Stomach smooth muscle (tissue), 2 donors: ENCODE results near the gene DDX31.
A peak's percentile ranks its signal among the peaks of the same experiment; 100 is the strongest.

Source experiments
- H3K27ac ChIP-seq: one replicate; pipeline ENCODE4 v1.7.0; 2013; ENCODE audit warnings: mild to moderate bottlenecking, low read length, inconsistent platforms
- H3K27me3 ChIP-seq, 2 donors: one replicate each; pipeline ENCODE4 v1.7.0; 2013; ENCODE audit warnings: low read length in 2 of 2; ENCODE audit not compliant: insufficient read depth in 2 of 2, control insufficient read depth in 1 of 2
- H3K36me3 ChIP-seq, 2 donors: one replicate each; pipeline ENCODE4 v1.7.0; 2013; ENCODE audit warnings: low read length in 2 of 2; ENCODE audit not compliant: control insufficient read depth in 2 of 2, insufficient read depth in 2 of 2
- H3K4me1 ChIP-seq: one replicate; pipeline ENCODE4 v1.7.0; 2013; ENCODE audit warnings: low read length; ENCODE audit not compliant: control insufficient read depth, insufficient read depth
- H3K4me3 ChIP-seq, 2 donors: one replicate each; pipeline ENCODE4 v1.7.0; 2013; ENCODE audit warnings: low read length in 2 of 2
- H3K9ac ChIP-seq, 2 donors: one replicate each; pipeline ENCODE4 v1.7.0; 2013; ENCODE audit warnings: low read length in 2 of 2, mild to moderate bottlenecking in 1 of 2
- H3K9me3 ChIP-seq, 2 donors: one replicate each; pipeline ENCODE4 v1.7.0; 2013; ENCODE audit warnings: low read length in 2 of 2; ENCODE audit not compliant: control insufficient read depth in 2 of 2
- donor health status: healthy.
- donor health status: Pancreatic carcinoma.

The DDX31 gene

DNA sequence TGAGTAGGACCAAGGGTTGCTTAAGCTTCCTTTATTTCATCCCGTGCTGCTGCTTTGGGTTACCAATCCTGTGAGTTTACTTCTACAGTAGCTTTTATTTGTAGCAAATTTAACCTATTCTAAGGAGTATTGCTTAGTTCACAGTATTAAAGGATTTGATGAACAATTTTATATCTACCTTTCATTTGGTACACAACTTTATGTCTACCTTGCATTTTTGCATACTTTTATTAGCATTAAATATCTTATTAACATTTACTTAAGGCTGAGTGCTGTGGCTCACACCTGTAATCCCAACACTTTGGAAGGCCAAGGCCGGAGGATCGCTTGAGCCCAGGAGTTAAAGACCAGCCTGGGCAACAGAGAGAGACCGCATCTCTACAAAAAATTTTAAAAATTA is 4.7 kb upstream of the DDX31 start:
- Histone ChIP-seq H3K9ac (no peak overlapping the region), H3K36me3 (peaks cover 12 to 17% of the 10 kb centered on the region in 2 donors), H3K27ac (no peak overlapping the region), H3K27me3 (no peaks in the 10 kb centered on the region), H3K9me3 (no peaks in the 10 kb centered on the region), H3K4me3 (no peak overlapping the region), H3K4me1 (peaks cover 19% of the 10 kb centered on the region)

- H3K4me3 ChIP-seq: no peak overlapping the region
- H3K4me1 ChIP-seq: peaks cover 21% of the 10 kb centered on the region
- no peaks in the 10 kb centered on the region for H3K27me3 ChIP-seq
- H3K36me3 ChIP-seq: peaks cover 6% of the 10 kb centered on the region in 2 donors
- H3K9me3 ChIP-seq: no peaks in the 10 kb centered on the region
- H3K27ac ChIP-seq: no peak overlapping the region
- H3K9ac ChIP-seq: no peak overlapping the region
These were observed 3.6 kb upstream of the DDX31 start for GRCh38 chr9:132673355-132673754.

DNA sequence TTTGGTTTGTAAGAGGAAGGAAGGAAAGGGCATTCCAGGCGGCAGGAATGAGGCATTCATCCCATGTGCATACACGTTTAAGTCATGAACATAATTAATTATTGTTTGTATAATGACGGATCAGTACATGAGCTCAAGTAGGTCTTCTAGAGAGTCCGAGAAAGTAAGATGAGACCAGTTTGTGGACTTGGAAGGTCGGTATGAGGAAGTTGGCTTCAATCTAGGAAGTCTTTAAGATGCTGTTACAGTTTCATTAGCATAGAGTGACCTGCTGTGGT is 2.6 kb upstream of the DDX31 start:
- H3K27ac ChIP-seq: no peak overlapping the region
- H3K27me3 ChIP-seq: no peaks in the 10 kb centered on the region
- no peak overlapping the region for H3K9ac ChIP-seq
- H3K36me3 ChIP-seq: no peaks in the 10 kb centered on the region
- H3K9me3 ChIP-seq: no peaks in the 10 kb centered on the region
- H3K4me3 ChIP-seq: peak overlapping the region in 1 of 2 donors; percentile 16
- peaks cover 21% of the 10 kb centered on the region for H3K4me1 ChIP-seq

GRCh38 chr9:132671620-132672412 is 2.0 kb upstream of the DDX31 start:
- Histone ChIP-seq H3K4me3 (peak overlapping the region; percentile 93 to 98), H3K27ac (no peak overlapping the region), H3K4me1 (peaks cover 21% of the 10 kb centered on the region), H3K9ac (peak overlapping the region; percentile 98 to 99), H3K27me3 (no peaks in the 10 kb centered on the region), H3K36me3 (no peaks in the 10 kb centered on the region), H3K9me3 (no peaks in the 10 kb centered on the region)

- Histone ChIP-seq H3K9me3 (no peaks in the 10 kb centered on the region), H3K4me3 (peak within 1 kb of the TSS; percentile 93 to 98), H3K27ac (peak within 1 kb of the TSS; percentile 98), H3K9ac (peak within 1 kb of the TSS; percentile 98 to 99), H3K36me3 (no peaks in the 10 kb centered on the region), H3K4me1 (peaks cover 21% of the 10 kb centered on the region), H3K27me3 (no peaks in the 10 kb centered on the region)
These were observed 941 bp upstream of the DDX31 start, which contains the start of gene GTF3C4 for GRCh38 chr9:132670457-132671391. Gene GTF3C4, plus strand, starts transcription at chr9:132670464. Its CDS starts 135 bp downstream, at chr9:132670599.

DNA sequence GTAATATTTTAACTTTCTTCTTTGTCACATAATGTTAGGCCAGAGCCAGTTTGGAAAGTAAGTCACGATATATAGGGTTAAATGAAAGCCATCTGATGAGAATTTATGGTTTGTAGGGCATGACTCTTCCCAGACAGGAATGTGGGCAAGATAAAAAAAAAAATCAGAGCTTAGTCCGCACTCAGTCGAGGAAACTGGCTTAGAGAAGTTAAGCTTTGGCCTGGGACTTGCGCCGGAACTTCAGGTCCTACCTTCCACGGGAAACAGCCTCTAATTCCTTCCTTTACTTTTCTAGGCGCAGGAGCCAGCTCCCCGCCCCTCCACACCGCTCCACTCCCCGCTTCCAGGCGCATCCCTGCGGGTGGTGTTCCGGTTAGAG is 475 bp downstream of the DDX31 start:
- H3K9ac ChIP-seq: peak overlapping the region; percentile 98 to 99
- no peaks in the 10 kb centered on the region for H3K36me3 ChIP-seq
- peak overlapping the region; percentile 93 to 98 for H3K4me3 ChIP-seq
- H3K27ac ChIP-seq: peak overlapping the region; percentile 98
- H3K4me1 ChIP-seq: peaks cover 21% of the 10 kb centered on the region
- H3K9me3 ChIP-seq: no peaks in the 10 kb centered on the region
- H3K27me3 ChIP-seq: no peaks in the 10 kb centered on the region

- peaks cover 20 to 24% of the 10 kb centered on the region in 2 donors for H3K36me3 ChIP-seq
- no peak overlapping the region for H3K4me3 ChIP-seq
- H3K4me1 ChIP-seq: no peaks in the 10 kb centered on the region
- H3K27me3 ChIP-seq: no peaks in the 10 kb centered on the region
- H3K27ac ChIP-seq: no peak overlapping the region
- no peak overlapping the region for H3K9ac ChIP-seq
- H3K9me3 ChIP-seq: no peaks in the 10 kb centered on the region
These were observed 5.9 kb downstream of the DDX31 start for GRCh38 chr9:132663851-132664250.

- H3K4me3 ChIP-seq: no peak overlapping the region
- no peak overlapping the region for H3K9ac ChIP-seq
- no peaks in the 10 kb centered on the region for H3K27me3 ChIP-seq
- no peaks in the 10 kb centered on the region for H3K9me3 ChIP-seq
- H3K27ac ChIP-seq: no peak overlapping the region
- H3K36me3 ChIP-seq: peaks cover 26 to 29% of the 10 kb centered on the region in 2 donors
- H3K4me1 ChIP-seq: no peaks in the 10 kb centered on the region
These were observed 6.7 kb downstream of the DDX31 start for GRCh38 chr9:132663117-132663516.

DNA sequence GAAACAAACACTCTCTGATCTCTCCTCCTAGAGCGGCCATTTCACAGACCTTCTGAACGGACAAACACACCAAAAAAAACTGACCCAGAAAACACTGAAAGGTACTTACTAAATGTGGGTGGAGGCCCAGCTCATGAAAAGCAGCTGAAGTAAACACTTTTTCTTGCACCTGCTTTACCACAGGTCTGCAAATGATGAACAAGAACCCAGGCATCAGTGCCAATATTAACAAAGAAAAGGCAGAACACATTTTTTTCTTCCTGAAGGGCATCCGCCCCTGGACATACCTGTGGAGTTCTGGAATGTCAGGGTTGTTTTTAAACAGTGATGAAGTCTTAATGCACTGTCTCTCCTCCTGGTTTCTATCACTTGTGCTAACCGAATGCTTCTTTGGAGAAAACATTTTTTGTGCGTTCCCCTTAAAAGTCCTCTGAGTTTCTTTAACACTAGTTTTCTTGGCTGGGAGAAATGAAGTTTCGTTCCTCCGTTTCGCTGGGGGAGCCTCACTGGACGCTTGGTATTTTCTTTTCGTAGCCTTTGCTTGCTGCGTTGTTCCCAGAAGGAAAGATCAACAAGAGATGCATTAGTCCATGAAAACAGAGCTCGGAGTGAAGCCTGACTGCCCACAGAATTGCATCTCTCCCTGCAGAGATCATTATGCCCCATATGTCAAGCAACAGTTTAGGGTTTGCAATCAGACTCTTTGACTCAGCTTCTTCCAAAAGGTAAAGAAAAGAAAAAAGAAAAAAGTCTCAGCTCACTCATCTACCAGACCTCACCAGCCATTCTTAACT is 7.4 kb downstream of the DDX31 start:
- Histone ChIP-seq H3K9me3 (no peaks in the 10 kb centered on the region), H3K9ac (no peak overlapping the region), H3K4me1 (no peaks in the 10 kb centered on the region), H3K27ac (no peak overlapping the region), H3K36me3 (peaks cover 33% of the 10 kb centered on the region in 2 donors), H3K4me3 (no peak overlapping the region), H3K27me3 (no peaks in the 10 kb centered on the region)

DNA sequence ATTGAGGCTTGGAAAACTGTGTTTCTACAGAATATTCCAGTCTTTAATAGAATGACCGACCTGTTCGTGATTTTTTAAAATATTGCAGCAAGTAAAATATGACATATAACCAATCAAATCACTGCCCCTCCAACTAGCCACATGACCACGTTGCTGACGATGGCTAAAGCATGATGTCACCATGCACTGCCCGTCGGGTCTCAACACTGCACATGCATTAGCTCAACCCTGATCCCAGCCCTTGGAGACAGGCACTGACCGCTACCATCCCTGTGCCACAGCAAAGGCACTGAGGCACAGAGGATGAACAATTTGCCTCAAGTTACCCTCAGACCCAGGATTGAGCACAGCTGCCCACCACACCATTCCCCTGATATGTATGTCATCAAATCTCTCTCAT is 13.5 kb downstream of the DDX31 start:
- Histone ChIP-seq H3K36me3 (peaks cover 37 to 39% of the 10 kb centered on the region in 2 donors), H3K4me1 (no peaks in the 10 kb centered on the region), H3K27me3 (no peaks in the 10 kb centered on the region), H3K9ac (no peak overlapping the region), H3K9me3 (no peaks in the 10 kb centered on the region), H3K27ac (no peak overlapping the region), H3K4me3 (no peak overlapping the region)
